Astrocyte (in vitro differentiated cells and primary cell): Measurements from ENCODE around the gene PEBP1.

Experiments
- CTCF ChIP-seq: IDR thresholded peaks from 2 replicates; pipeline ENCODE4 v1.5.1; 2011; ENCODE audit warnings: low read depth, mild to moderate bottlenecking, inconsistent platforms, low read length, moderate library complexity; ENCODE audit not compliant: insufficient read depth
- EZH2 ChIP-seq: IDR thresholded peaks from 2 replicates; pipeline ENCODE4 v1.6.1; 2012; ENCODE audit warnings: mild to moderate bottlenecking, low read length, inconsistent platforms; ENCODE audit not compliant: insufficient read depth

DNA sequence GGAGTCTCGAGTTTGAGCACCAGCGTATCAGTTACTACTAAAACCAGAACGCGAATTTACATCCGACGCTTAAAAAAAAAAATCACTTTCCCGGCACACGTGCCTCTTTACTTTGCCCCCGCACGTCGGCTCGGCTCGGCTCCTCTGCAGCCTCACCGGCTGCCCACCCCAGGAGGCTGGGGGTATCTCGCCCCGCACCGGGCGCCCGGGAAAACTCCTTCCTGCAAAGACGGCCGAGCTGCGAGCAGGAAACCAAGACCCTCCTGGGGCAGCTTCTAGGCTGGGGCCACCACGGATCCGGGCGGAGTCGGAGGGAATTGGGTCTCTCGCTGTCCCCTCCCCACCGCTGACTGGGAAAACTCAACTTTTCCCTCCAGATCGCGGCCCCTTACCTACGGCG, 32.7 kb upstream of the PEBP1 start:
- TF ChIP-seq CTCF (no peak), EZH2 (no peak)
